ENCODE data around the gene ZSWIM9. TPM values are rescaled to one million over a fixed set of nuclear protein-coding genes. Genes with fewer than 3 reads are reported as not detected.

Gene ZSWIM9
- total and polyA plus RNA-seq, 7 experiments from 2014 or later = 0.82 to 11.6 (median 5.3) TPM

DNA sequence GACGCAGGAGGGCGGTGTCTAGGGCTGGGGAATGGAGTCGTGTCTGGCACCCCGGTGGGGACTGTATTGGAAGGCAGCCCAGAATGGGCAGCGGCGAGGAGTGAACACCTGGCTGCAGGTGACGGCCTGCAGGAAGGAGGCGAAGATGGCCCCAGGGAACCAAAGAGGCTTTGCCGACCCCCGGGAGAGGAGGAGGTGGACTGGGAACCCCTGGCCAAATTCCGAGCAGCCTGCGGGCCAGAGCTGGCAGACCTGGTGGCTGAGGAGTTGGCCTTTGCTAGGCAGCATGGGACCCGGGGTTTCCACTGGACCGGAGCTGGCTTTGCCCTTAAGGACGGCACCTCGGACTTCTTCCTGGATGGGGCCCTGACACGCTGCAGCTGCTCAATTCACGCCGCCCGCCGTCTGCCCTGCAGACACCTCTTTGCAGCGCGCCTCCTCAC is 25.9 kb downstream of the ZSWIM9 start:
- Mint-ChIP-seq H3K4me1 (peaks cover 0 to 16% (median 8%) of the 10 kb centered on the region in 7 donors), H3K9me3 (peaks cover 0 to 1% (median 0%) of the 10 kb centered on the region in 11 donors), H3K36me3 (peaks cover 0 to 7% (median 4%) of the 10 kb centered on the region in 5 donors), H3K27ac (peak overlapping the region in 1 of 9 donors; percentile 17), H3K27me3 (no peaks in the 10 kb centered on the region), H3K4me3 (peak overlapping the region in 1 of 10 donors; percentile 40)
- H3K27me3 ChIP-seq (ENCODE audit: control insufficient read depth in 2 of 2, insufficient read depth in 2 of 2, low read length in 2 of 2) = no peaks in the 10 kb centered on the region
- no peak for DNase-seq
- intact Hi-C loops (cut with micrococcal nuclease) = no loop called here
- no peaks in the 10 kb centered on the region for H3K9me3 ChIP-seq (ENCODE audit: control insufficient read depth in 2 of 3, low read length in 3 of 3)
- no peaks in the 10 kb centered on the region for H3K36me3 ChIP-seq (ENCODE audit: control insufficient read depth in 2 of 3, insufficient read depth in 3 of 3, low read length in 3 of 3)
- no peaks in the 10 kb centered on the region for H3K4me1 ChIP-seq (ENCODE audit: control insufficient read depth in 2 of 2, insufficient read depth in 2 of 2, low read length in 2 of 2)
- ChIA-PET POLR2A (interaction anchor here (1.1 kb wide), 1 partner anchor 8 kb away, joined by 3 read pairs; no protein-coding TSS in a partner anchor), CTCF (no interaction called here)
- ATAC-seq = no peak
- no peak overlapping the region for H3K4me3 ChIP-seq (ENCODE audit: low read length)
- H3K27ac ChIP-seq (ENCODE audit: low read depth, low read length) = no peak overlapping the region

DNA sequence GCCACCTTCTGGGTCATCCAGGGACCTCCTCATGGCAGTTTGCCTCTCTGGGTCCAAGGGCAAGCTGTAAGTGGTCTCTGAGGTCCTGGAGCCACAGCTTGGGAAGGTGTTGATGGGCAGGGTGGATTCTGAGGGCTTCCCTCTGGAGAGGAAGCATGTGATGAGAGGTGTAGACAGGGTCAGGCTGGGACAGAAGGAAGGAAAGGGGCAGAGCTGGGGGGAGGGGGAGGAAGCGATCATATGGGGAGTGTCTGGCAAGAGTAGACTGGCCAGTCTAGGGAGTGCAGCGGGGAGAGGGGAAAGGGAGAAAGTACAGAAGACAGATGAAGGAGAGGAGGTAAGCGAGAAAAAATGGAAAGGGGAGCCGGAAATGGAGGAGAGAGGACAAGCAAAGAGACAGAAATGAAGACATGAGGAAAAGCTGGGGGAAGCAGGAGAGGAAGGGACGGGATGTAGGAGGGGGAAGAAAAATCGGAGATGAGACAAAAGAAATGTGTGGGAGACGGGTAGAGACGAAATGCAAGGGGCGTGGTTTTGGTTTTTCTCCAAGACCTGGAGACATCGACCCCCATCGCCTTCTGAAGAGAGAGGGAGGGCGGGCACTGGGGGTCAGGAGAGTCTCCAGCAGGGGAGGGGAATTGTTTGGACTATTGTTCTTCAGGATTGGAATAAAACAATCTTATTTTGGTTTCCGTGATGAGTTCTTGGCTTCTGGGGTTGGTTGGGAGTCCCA is 26.6 kb downstream of the ZSWIM9 start:
- H3K36me3 ChIP-seq (ENCODE audit: control insufficient read depth in 2 of 3, insufficient read depth in 3 of 3, low read length in 3 of 3) = no peaks in the 10 kb centered on the region
- H3K4me3 Mint-ChIP-seq = peak overlapping the region in 1 of 10 donors; percentile 40
- ChIA-PET CTCF (interaction anchor here (0.6 to 1.0 kb wide), 3 partner anchors 14 to 153 kb away, joined by 3 to 4 read pairs (median 3); no protein-coding TSS in a partner anchor), POLR2A (no interaction called here)
- peak overlapping the region in 1 of 9 donors; percentile 61 for H3K27ac Mint-ChIP-seq
- DNase-seq (no peak), ATAC-seq (no peak)
- no peaks in the 10 kb centered on the region for H3K9me3 ChIP-seq (ENCODE audit: control insufficient read depth in 2 of 3, low read length in 3 of 3)
- H3K27me3 ChIP-seq (ENCODE audit: control insufficient read depth in 2 of 2, insufficient read depth in 2 of 2, low read length in 2 of 2) = no peaks in the 10 kb centered on the region
- H3K4me3 ChIP-seq (ENCODE audit: low read length) = no peak overlapping the region
- peaks cover 0 to 1% (median 0%) of the 10 kb centered on the region in 11 donors for H3K9me3 Mint-ChIP-seq
- no peak overlapping the region for H3K27ac ChIP-seq (ENCODE audit: low read depth, low read length)
- no peaks in the 10 kb centered on the region for H3K27me3 Mint-ChIP-seq
- intact Hi-C loops (cut with micrococcal nuclease) = no loop called here
- H3K4me1 ChIP-seq (ENCODE audit: control insufficient read depth in 2 of 2, insufficient read depth in 2 of 2, low read length in 2 of 2) = no peaks in the 10 kb centered on the region
- peaks cover 0 to 4% (median 2%) of the 10 kb centered on the region in 5 donors for H3K36me3 Mint-ChIP-seq
- peaks cover 3 to 16% (median 8%) of the 10 kb centered on the region in 7 donors for H3K4me1 Mint-ChIP-seq

DNA sequence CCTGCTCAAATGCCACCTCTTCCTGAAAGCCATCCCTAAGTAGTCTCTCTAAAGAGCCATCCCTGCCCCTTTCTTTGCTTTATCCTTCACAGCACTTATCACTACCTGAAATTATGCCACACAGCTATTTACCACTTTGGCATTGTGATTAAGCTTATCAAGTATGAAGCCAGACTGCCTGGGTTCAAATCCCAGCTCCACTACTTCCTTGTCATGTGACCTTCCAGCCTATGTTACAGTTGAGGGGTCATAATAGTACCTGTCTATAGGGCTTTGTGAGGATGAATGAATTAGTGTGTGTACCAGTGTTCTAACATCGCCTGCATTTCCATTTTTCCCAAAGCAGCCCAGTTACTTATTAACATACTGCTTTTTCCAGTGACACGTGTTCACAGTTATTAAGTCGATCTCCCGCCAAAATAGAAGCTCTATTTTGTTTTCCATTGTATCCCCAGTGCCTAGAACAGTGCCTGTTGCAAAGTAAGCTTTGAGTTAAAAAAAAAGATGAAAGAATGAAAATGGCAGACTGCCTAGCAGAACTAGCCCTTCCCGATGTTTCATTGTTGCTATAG is 32.8 kb downstream of the ZSWIM9 start:
- peak overlapping the region; percentile 73 for H3K4me3 ChIP-seq (ENCODE audit: low read length)
- ATAC-seq (no peak), DNase-seq (no peak)
- ChIA-PET CTCF (interaction anchor here (0.6 to 2.8 kb wide), 10 partner anchors 9 to 1377 kb away, joined by 3 to 17 read pairs (median 4); partner anchors contain the start of gene NOSIP), POLR2A (interaction anchor here (0.5 to 3.6 kb wide), 28 partner anchors 8 to 1308 kb away, joined by 3 to 21 read pairs (median 4); partner anchors contain the start of genes CARD8, DHDH, KDELR1 and LIG1)
- no peaks in the 10 kb centered on the region for H3K27me3 ChIP-seq (ENCODE audit: control insufficient read depth in 2 of 2, insufficient read depth in 2 of 2, low read length in 2 of 2)
- Mint-ChIP-seq H3K4me3 (no peak overlapping the region), H3K9me3 (peaks cover 0 to 1% (median 0%) of the 10 kb centered on the region in 11 donors), H3K36me3 (peaks cover 0 to 10% (median 0%) of the 10 kb centered on the region in 5 donors), H3K27ac (peak overlapping the region in 1 of 9 donors; percentile 22), H3K27me3 (no peaks in the 10 kb centered on the region), H3K4me1 (peaks cover 4 to 32% (median 16%) of the 10 kb centered on the region in 7 donors)
- H3K9me3 ChIP-seq (ENCODE audit: control insufficient read depth in 2 of 3, low read length in 3 of 3) = no peaks in the 10 kb centered on the region
- intact Hi-C loops (cut with micrococcal nuclease) = loop anchor here (1.0 to 5.0 kb wide), 3 partner anchors 33 to 119 kb away; partner anchors contain the start of genes LIG1 (in 2 of the 2) and ZSWIM9 (in 2 of the 2)
- H3K4me1 ChIP-seq (ENCODE audit: control insufficient read depth in 2 of 2, insufficient read depth in 2 of 2, low read length in 2 of 2) = peaks cover 8 to 19% of the 10 kb centered on the region in 2 donors
- peak overlapping the region; percentile 81 for H3K27ac ChIP-seq (ENCODE audit: low read depth, low read length)
- no peaks in the 10 kb centered on the region for H3K36me3 ChIP-seq (ENCODE audit: control insufficient read depth in 2 of 3, insufficient read depth in 3 of 3, low read length in 3 of 3)

- H3K36me3 ChIP-seq (ENCODE audit: control insufficient read depth in 2 of 3, insufficient read depth in 3 of 3, low read length in 3 of 3) = no peaks in the 10 kb centered on the region
- peaks cover 8 to 19% of the 10 kb centered on the region in 2 donors for H3K4me1 ChIP-seq (ENCODE audit: control insufficient read depth in 2 of 2, insufficient read depth in 2 of 2, low read length in 2 of 2)
- Mint-ChIP-seq H3K36me3 (peaks cover 0 to 10% (median 0%) of the 10 kb centered on the region in 5 donors), H3K27ac (no peak overlapping the region), H3K27me3 (no peaks in the 10 kb centered on the region), H3K4me1 (peaks cover 4 to 34% (median 18%) of the 10 kb centered on the region in 7 donors), H3K4me3 (no peak overlapping the region), H3K9me3 (peaks cover 0 to 1% (median 0%) of the 10 kb centered on the region in 11 donors)
- H3K9me3 ChIP-seq (ENCODE audit: control insufficient read depth in 2 of 3, low read length in 3 of 3) = no peaks in the 10 kb centered on the region
- no peaks in the 10 kb centered on the region for H3K27me3 ChIP-seq (ENCODE audit: control insufficient read depth in 2 of 2, insufficient read depth in 2 of 2, low read length in 2 of 2)
- intact Hi-C loops (cut with micrococcal nuclease) = loop anchor here (1.0 to 5.0 kb wide), 5 partner anchors 34 to 118 kb away; partner anchors contain the start of genes LIG1 (in 2 of the 2) and ZSWIM9 (in 2 of the 2)
- peak overlapping the region; percentile 73 for H3K4me3 ChIP-seq (ENCODE audit: low read length)
- H3K27ac ChIP-seq (ENCODE audit: low read depth, low read length) = peak overlapping the region; percentile 81
- POLR2A ChIA-PET = interaction anchor here (0.5 to 3.6 kb wide), 29 partner anchors 8 to 1307 kb away, joined by 3 to 21 read pairs (median 4); partner anchors contain the start of genes CARD8, DHDH, KDELR1 and LIG1
- ATAC-seq = peak; percentile 100
- CTCF ChIA-PET = interaction anchor here (0.7 to 2.8 kb wide), 12 partner anchors 9 to 1377 kb away, joined by 3 to 17 read pairs (median 5); partner anchors contain the start of gene NOSIP
- DNase-seq = peak; percentile 73 to 90 (median 89)
These were observed 33.5 kb downstream of the ZSWIM9 start for GRCh38 chr19:48203794-48204628.

DNA sequence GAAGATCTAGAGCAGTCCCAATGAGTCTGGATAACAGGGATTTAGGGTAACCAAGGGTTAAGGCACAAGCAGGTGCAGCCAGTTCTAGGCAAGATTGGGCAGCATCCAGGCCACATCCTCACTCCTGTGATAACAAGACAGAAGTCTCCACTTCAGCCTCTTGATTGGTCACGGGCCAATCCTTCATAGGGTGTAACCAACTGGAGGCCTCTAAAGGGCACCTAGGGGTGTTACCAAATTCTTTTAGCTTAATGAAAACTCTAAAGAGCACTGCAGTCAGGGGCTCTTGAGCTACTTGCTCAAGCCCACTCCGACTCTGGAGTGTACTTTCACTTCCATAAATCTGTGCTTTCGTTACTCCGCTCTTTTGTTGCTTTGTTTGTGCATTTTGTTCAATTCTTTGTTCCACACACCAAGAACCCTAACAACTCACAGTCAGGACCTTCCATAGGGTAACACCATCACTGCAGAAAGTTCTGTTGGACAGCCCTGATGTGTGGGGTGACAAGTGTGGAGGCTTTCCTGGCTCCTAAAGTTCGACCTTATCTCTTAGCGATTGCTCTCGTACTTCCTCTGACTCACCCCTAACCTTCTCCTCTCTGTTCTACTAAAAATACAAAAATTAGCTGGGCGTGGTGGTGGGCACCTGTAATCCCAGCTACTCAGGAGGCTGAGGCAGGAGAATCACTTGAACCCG is 36.1 kb downstream of the ZSWIM9 start:
- no peaks in the 10 kb centered on the region for H3K9me3 ChIP-seq (ENCODE audit: control insufficient read depth in 2 of 3, low read length in 3 of 3)
- intact Hi-C loops (cut with micrococcal nuclease) = no loop called here
- H3K27ac Mint-ChIP-seq = peak overlapping the region; percentile 28 to 81 (median 56)
- peak overlapping the region in 2 of 10 donors; percentile 47 to 55 for H3K4me3 Mint-ChIP-seq
- no peaks in the 10 kb centered on the region for H3K27me3 ChIP-seq (ENCODE audit: control insufficient read depth in 2 of 2, insufficient read depth in 2 of 2, low read length in 2 of 2)
- ChIA-PET POLR2A (no interaction called here), CTCF (interaction anchor here (2.1 kb wide), 1 partner anchor 9 kb away, joined by 8 read pairs; no protein-coding TSS in a partner anchor)
- ATAC-seq (no peak), DNase-seq (no peak)
- no peak overlapping the region for H3K27ac ChIP-seq (ENCODE audit: low read depth, low read length)
- peaks cover 0 to 15% (median 12%) of the 10 kb centered on the region in 5 donors for H3K36me3 Mint-ChIP-seq
- peaks cover 7 to 50% (median 22%) of the 10 kb centered on the region in 7 donors for H3K4me1 Mint-ChIP-seq
- H3K27me3 Mint-ChIP-seq = no peaks in the 10 kb centered on the region
- H3K36me3 ChIP-seq (ENCODE audit: control insufficient read depth in 2 of 3, insufficient read depth in 3 of 3, low read length in 3 of 3) = peaks cover 0 to 7% (median 0%) of the 10 kb centered on the region in 3 experiments
- no peaks in the 10 kb centered on the region for H3K9me3 Mint-ChIP-seq
- no peak overlapping the region for H3K4me3 ChIP-seq (ENCODE audit: low read length)
- H3K4me1 ChIP-seq (ENCODE audit: control insufficient read depth in 2 of 2, insufficient read depth in 2 of 2, low read length in 2 of 2) = peaks cover 8 to 19% of the 10 kb centered on the region in 2 donors
